Kidney tubule cell (primary cell): ENCODE data around the gene DNM3.

Experiments
- DNase-seq: peaks from one replicate; pipeline ENCODE4 v3.0.0-alpha.2; 2018; ENCODE audit warnings: low spot score

DNM3 gene

GRCh38 chr1:172398193-172398592 is 556.9 kb downstream of the DNM3 start:
- no peak for DNase-seq

GRCh38 chr1:172398970-172399755 is 557.9 kb downstream of the DNM3 start:
- DNase-seq = peak; percentile 94

GRCh38 chr1:172399756-172400721 is 558.7 kb downstream of the DNM3 start:
- no peak for DNase-seq

GRCh38 chr1:172400722-172401105 is 559.4 kb downstream of the DNM3 start:
- no peak for DNase-seq

GRCh38 chr1:172401477-172401876 is 560.2 kb downstream of the DNM3 start:
- DNase-seq = no peak

- DNase-seq = no peak
Observed at GRCh38 chr1:172401892-172402291, 560.6 kb downstream of the DNM3 start.

- no peak for DNase-seq
Observed at GRCh38 chr1:172402878-172403569, 561.7 kb downstream of the DNM3 start.

GRCh38 chr1:172404121-172404520 is 562.8 kb downstream of the DNM3 start:
- DNase-seq = no peak

GRCh38 chr1:172405912-172406311 is 564.6 kb downstream of the DNM3 start:
- peak; percentile 20 for DNase-seq

- no peak for DNase-seq
Observed at GRCh38 chr1:172406968-172407367, 565.7 kb downstream of the DNM3 start.

GRCh38 chr1:172408958-172409357 is 567.7 kb downstream of the DNM3 start:
- DNase-seq = peak; percentile 35

- DNase-seq = no peak
Observed at GRCh38 chr1:172410027-172410426, 568.7 kb downstream of the DNM3 start.

GRCh38 chr1:172411791-172412338 is 570.6 kb downstream of the DNM3 start:
- no peak for DNase-seq

- peak; percentile 65 for DNase-seq
Observed at GRCh38 chr1:172414331-172414730, 573.0 kb downstream of the DNM3 start.

- DNase-seq = no peak
Observed at GRCh38 chr1:172416496-172417035, 575.3 kb downstream of the DNM3 start.

- DNase-seq = peak; percentile 92
Observed at GRCh38 chr1:172417557-172417956, 576.3 kb downstream of the DNM3 start.

- no peak for DNase-seq
Observed at GRCh38 chr1:172420385-172420784, 579.1 kb downstream of the DNM3 start, which contains the start of gene C1orf105. C1orf105 (plus strand) TSS chr1:172420685; CDS start chr1:172420886, 201 bp downstream.

- no peak for DNase-seq
Observed at GRCh38 chr1:172421974-172422604, 580.8 kb downstream of the DNM3 start.

GRCh38 chr1:172423336-172423735 is 582.0 kb downstream of the DNM3 start:
- DNase-seq = no peak

GRCh38 chr1:172425339-172425738 is 584.0 kb downstream of the DNM3 start:
- no peak for DNase-seq

- no peak for DNase-seq
Observed at GRCh38 chr1:172427191-172427590, 585.9 kb downstream of the DNM3 start.
